DOHH2 (cell line): ENCODE measurements around the gene LDLRAD2.
"Not testable (repeated sequence)": the region's sequence is repeated elsewhere in the genome, so short reads cannot be mapped to it uniquely, and the experiment has no call there.

Experiments
- H3F3A ChIP-seq: fragments of 200-600 bp; sonication (generic), shearing (Covaris generic); 2 replicates; pipeline ENCODE4 v1.6.0; 2016; ENCODE audit warnings: antibody characterized with exemption, mild to moderate bottlenecking; ENCODE audit not compliant: control insufficient read depth, insufficient read depth
- H3K27ac ChIP-seq: fragments of 200-600 bp; sonication (generic); 2 replicates; pipeline ENCODE4 v1.5.1; 2014; ENCODE audit warnings: low read depth, mild to moderate bottlenecking, low read length, moderate library complexity
- H3K27me3 ChIP-seq: fragments of 200-600 bp; sonication (generic); 2 replicates; pipeline ENCODE4 v1.6.1; 2014; ENCODE audit warnings: mild to moderate bottlenecking, low read length, mixed read lengths; ENCODE audit not compliant: control insufficient read depth
- H3K36me3 ChIP-seq: fragments of 200-600 bp; sonication (generic); 2 replicates; pipeline ENCODE4 v1.6.1; 2014; ENCODE audit warnings: mild to moderate bottlenecking, low read length, moderate library complexity, mixed read lengths; ENCODE audit not compliant: control insufficient read depth
- H3K4me1 ChIP-seq: fragments of 200-600 bp; sonication (generic); 2 replicates; pipeline ENCODE4 v1.6.1; 2014; ENCODE audit warnings: mild to moderate bottlenecking, low read length, mixed read lengths; ENCODE audit not compliant: control insufficient read depth
- H3K4me2 ChIP-seq: fragments of 200-600 bp; sonication (generic); 2 replicates; pipeline ENCODE4 v1.6.0; 2014; ENCODE audit warnings: mild to moderate bottlenecking, low read length, moderate library complexity
- H3K4me3 ChIP-seq: fragments of 200-600 bp; sonication (generic); 2 replicates; pipeline ENCODE4 v1.5.1; 2014; ENCODE audit warnings: mild to moderate bottlenecking, low read length, mixed read lengths
- H3K79me2 ChIP-seq: fragments of 200-600 bp; sonication (generic); 2 replicates; pipeline ENCODE4 v1.6.1; 2014; ENCODE audit warnings: mild to moderate bottlenecking, low read length, mixed read lengths; ENCODE audit not compliant: control insufficient read depth
- H3K9me2 ChIP-seq: fragments of 200-600 bp; sonication (generic); replicated peaks from 2 replicates; pipeline ENCODE4 v1.6.1; 2014; ENCODE audit warnings: mild to moderate bottlenecking, low read length, mixed read lengths; ENCODE audit not compliant: control insufficient read depth
- H3K9me3 ChIP-seq: fragments of 200-600 bp; sonication (generic); 2 replicates; pipeline ENCODE4 v1.6.1; 2014; ENCODE audit warnings: antibody characterized with exemption, low read length, mixed read lengths; ENCODE audit not compliant: control insufficient read depth, insufficient read depth
- H4K20me1 ChIP-seq: fragments of 200-600 bp; sonication (generic); 2 replicates; pipeline ENCODE4 v1.6.0; 2014; ENCODE audit warnings: low read depth, mild to moderate bottlenecking, antibody characterized with exemption, low read length, moderate library complexity; ENCODE audit not compliant: control insufficient read depth, insufficient read depth
- CTCF ChIP-seq: fragments of 200-600 bp; sonication (generic); IDR thresholded peaks from one replicate; pipeline ENCODE4 v1.5.1; 2014; ENCODE audit warnings: antibody characterized with exemption, mild to moderate bottlenecking, low read depth, low read length; ENCODE audit not compliant: poor library complexity, severe bottlenecking
- EZH2phosphoT487 ChIP-seq: fragments of 200-600 bp; sonication (generic); IDR thresholded peaks from 2 replicates; pipeline ENCODE4 v1.6.1; 2017; ENCODE audit warnings: borderline replicate concordance, mild to moderate bottlenecking, antibody characterized with exemption, low read length, moderate library complexity, mixed read lengths

Gene LDLRAD2

DNA sequence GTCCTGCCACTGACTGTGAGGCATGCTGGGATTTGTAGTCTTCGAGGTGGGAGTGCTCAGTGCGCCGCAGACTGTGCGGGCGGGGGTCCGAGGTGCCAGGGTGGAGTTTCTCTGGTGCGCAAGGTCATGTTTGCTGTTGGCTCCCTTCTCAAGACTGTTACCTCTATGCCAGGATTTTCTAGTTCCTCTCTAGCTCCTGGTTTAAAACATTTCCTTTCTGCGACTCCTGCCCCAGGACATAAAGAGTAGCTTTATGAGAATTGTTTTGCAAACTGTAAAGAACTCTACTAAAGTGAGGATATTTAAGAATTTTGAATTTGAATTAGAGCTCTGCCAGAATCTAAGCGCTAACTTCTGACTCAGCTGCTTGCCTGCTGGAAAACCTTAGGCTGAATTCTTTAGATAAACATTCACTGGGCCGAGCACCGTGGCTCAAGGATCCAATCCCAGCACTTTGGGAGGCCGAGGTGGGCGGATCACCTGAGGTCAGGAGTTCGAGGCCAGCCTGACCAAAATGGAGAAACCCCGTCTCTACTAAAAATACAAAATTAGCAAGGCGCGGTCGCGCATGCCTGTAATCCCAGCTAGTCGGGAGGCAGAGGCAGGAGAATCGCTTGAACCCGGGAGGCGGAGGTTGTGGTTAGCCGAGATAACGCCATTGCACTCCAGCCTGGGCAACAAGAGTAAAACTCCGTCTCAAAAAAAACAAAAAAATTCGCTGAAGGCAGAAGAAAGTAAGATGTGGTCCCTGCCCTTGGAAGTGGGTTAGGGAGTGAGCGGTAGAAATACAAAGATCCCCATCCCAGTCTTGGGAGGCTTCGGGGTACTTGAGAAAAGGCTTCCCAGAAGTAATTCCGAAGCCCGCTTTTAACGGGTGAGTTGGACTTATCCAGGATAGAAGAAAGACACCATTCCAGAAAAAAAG lies 28.1 kb upstream of the LDLRAD2 start:
- Histone ChIP-seq H3K36me3 (peaks cover 10% of the 10 kb centered on the region), H3K9me2 (no peaks in the 10 kb centered on the region), H3K79me2 (peaks cover 40% of the 10 kb centered on the region), H3F3A (0 out of 2 replicates have a peak, but pooled peaks cover 5% of the 10 kb centered on the region), H3K4me3 (peak overlapping the region; percentile 100), H3K9me3 (no peaks in the 10 kb centered on the region), H3K4me1 (peaks cover 22% of the 10 kb centered on the region), H3K27ac (peak overlapping the region; percentile 97), H4K20me1 (peaks cover 10% of the 10 kb centered on the region), H3K4me2 (peak overlapping the region; percentile 98), H3K27me3 (0 out of 2 replicates have a peak, but pooled peaks cover 2% of the 10 kb centered on the region)
- TF ChIP-seq EZH2phosphoT487 (no peak), CTCF (no peak)

- not testable (repeated sequence) for H3K4me1 ChIP-seq, H3K9me3 ChIP-seq, H3F3A ChIP-seq, H3K36me3 ChIP-seq, H3K4me2 ChIP-seq, H3K27ac ChIP-seq, H4K20me1 ChIP-seq, H3K27me3 ChIP-seq, H3K4me3 ChIP-seq, H3K9me2 ChIP-seq
- H3K79me2 ChIP-seq: peaks cover 21% of the 10 kb centered on the region
These were observed 26.3 kb upstream of the LDLRAD2 start for GRCh38 chr1:21785764-21786163.

GRCh38 chr1:21786640-21787039 lies 25.4 kb upstream of the LDLRAD2 start:
- Histone ChIP-seq H3K27me3 (0 out of 2 replicates have a peak, but pooled peaks cover 2% of the 10 kb centered on the region), H4K20me1 (no peaks in the 10 kb centered on the region), H3K27ac (no peak overlapping the region), H3K4me3 (no peak overlapping the region), H3K9me3 (no peaks in the 10 kb centered on the region), H3K79me2 (peaks cover 13% of the 10 kb centered on the region), H3K9me2 (no peaks in the 10 kb centered on the region), H3F3A (0 out of 2 replicates have a peak, but pooled peaks cover 2% of the 10 kb centered on the region), H3K4me2 (no peak overlapping the region), H3K36me3 (peaks cover 6% of the 10 kb centered on the region), H3K4me1 (peaks cover 6% of the 10 kb centered on the region)
- no peak for TF ChIP-seq CTCF
- TF ChIP-seq EZH2phosphoT487: no peak

- no peak overlapping the region for H3K4me2 ChIP-seq
- peaks cover 7% of the 10 kb centered on the region; the same call in 1 of the 2 replicates for H3K9me3 ChIP-seq
- no peaks in the 10 kb centered on the region for H3K4me1 ChIP-seq
- H3K79me2 ChIP-seq: no peaks in the 10 kb centered on the region
- no peak overlapping the region for H3K27ac ChIP-seq
- no peaks in the 10 kb centered on the region for H3F3A ChIP-seq
- H3K4me3 ChIP-seq: no peak overlapping the region
- no peaks in the 10 kb centered on the region for H3K27me3 ChIP-seq
- TF ChIP-seq CTCF: no peak
- TF ChIP-seq EZH2phosphoT487: no peak
- no peaks in the 10 kb centered on the region for H4K20me1 ChIP-seq
- no peaks in the 10 kb centered on the region for H3K9me2 ChIP-seq
- no peaks in the 10 kb centered on the region for H3K36me3 ChIP-seq
These were observed 19.0 kb upstream of the LDLRAD2 start for GRCh38 chr1:21793104-21793503.
